PC-3 (cell line): ENCODE results near the gene CACNA1C.

Experiments used
- CTCF ChIP-seq: fragments of 300-600 bp; sonication (generic); conservative IDR thresholded peaks from 2 replicates; pipeline ENCODE4 v1.5.1; 2017; ENCODE audit warnings: antibody characterized with exemption, low read depth, mild to moderate bottlenecking, low read length
- EZH2 ChIP-seq: fragments of 300-600 bp; sonication (generic); IDR thresholded peaks from one replicate; pipeline ENCODE4 v1.6.1; 2017; ENCODE audit warnings: antibody characterized with exemption, mild to moderate bottlenecking, low read length; ENCODE audit not compliant: unreplicated experiment

- no peak for TF ChIP-seq CTCF
- no peak for TF ChIP-seq EZH2
Observed at GRCh38 chr12:2261708-2262107, 208.9 kb downstream of the CACNA1C start.
